Endodermal cell (in vitro differentiated cells): ENCODE measurements around the gene PTPA. TPM values are rescaled to one million over a fixed set of nuclear protein-coding genes. Genes with fewer than 3 reads are reported as not detected.
A peak's percentile ranks its signal among the peaks of the same experiment; 100 is the strongest.

Source experiments
- DNase-seq: peaks from one replicate; pipeline ENCODE4 v3.0.0-alpha.2; 2017
- H3K27ac ChIP-seq: 2 replicates; pipeline ENCODE4 v1.5.1; 2013; ENCODE audit warnings: mild to moderate bottlenecking, low read depth, low read length, moderate library complexity
- H3K27me3 ChIP-seq: 2 replicates; pipeline ENCODE4 v1.6.1; 2013; ENCODE audit warnings: mild to moderate bottlenecking, low read length, moderate library complexity; ENCODE audit not compliant: insufficient read depth, control insufficient read depth, poor library complexity, severe bottlenecking
- H3K36me3 ChIP-seq: 2 replicates; pipeline ENCODE4 v1.7.0; 2013; ENCODE audit warnings: mild to moderate bottlenecking, low read length, moderate library complexity; ENCODE audit not compliant: control insufficient read depth, insufficient read depth
- H3K4me1 ChIP-seq: one replicate; pipeline ENCODE4 v1.7.0; 2013; ENCODE audit warnings: low read length; ENCODE audit not compliant: control insufficient read depth, insufficient read depth
- H3K4me3 ChIP-seq: 2 replicates; pipeline ENCODE4 v1.5.1; 2013; ENCODE audit warnings: mild to moderate bottlenecking, low read length, moderate library complexity
- H3K9ac ChIP-seq: 2 replicates; pipeline ENCODE4 v1.6.1; 2013; ENCODE audit warnings: mild to moderate bottlenecking, low read length, moderate library complexity; ENCODE audit not compliant: poor library complexity, severe bottlenecking; ENCODE audit errors: extremely low read depth
- H3K9me3 ChIP-seq: 2 replicates; pipeline ENCODE4 v1.6.1; 2013; ENCODE audit warnings: mild to moderate bottlenecking, low read length, moderate library complexity; ENCODE audit not compliant: control insufficient read depth
- H3K27ac Mint-ChIP-seq: 2 replicates; pipeline ENCODE4 v1.8.0; 2020; ENCODE audit warnings: mixed read lengths
- H3K27me3 Mint-ChIP-seq: 2 replicates; pipeline ENCODE4 v1.8.0; 2021; ENCODE audit warnings: mild to moderate bottlenecking, mixed read lengths; ENCODE audit not compliant: insufficient read depth
- H3K36me3 Mint-ChIP-seq: 2 replicates; pipeline ENCODE4 v1.8.0; 2020; ENCODE audit warnings: low read depth, mixed read lengths
- H3K4me1 Mint-ChIP-seq: 2 replicates; pipeline ENCODE4 v1.8.0; 2020; ENCODE audit warnings: mixed read lengths
- H3K4me3 Mint-ChIP-seq: 2 replicates; pipeline ENCODE4 v1.8.0; 2020; ENCODE audit warnings: mild to moderate bottlenecking, moderate library complexity, mixed read lengths
- H3K9me3 Mint-ChIP-seq: 2 replicates; pipeline ENCODE4 v1.8.0; 2020; ENCODE audit warnings: mild to moderate bottlenecking, mixed read lengths
- WGBS, 2 experiments: methylation state at CpG; one replicate each; pipeline versions ENCODE4 v1.1.5 to v1.1.7; 2013; ENCODE audit warnings: missing lambda C conversion rate in 2 of 2, mixed read lengths in 1 of 2; ENCODE audit not compliant: insufficient coverage in 1 of 2, insufficient read length in 1 of 2; 5-methylcytosine and 5-hydroxymethylcytosine counted together
- long read RNA-seq, 4 experiments: library from polyadenylated mRNA in 2 of 4; library from RNA in 1 of 4; library from capped mRNA in 1 of 4; stranded (forward) in 3 of 4; unstranded in 1 of 4; transcript quantifications; one replicate each; pipeline ENCODE4 v2.0.0, GENCODE V29; 2020 to 2021; ENCODE audit warnings: inconsistent platforms in 1 of 4
- polyA plus RNA-seq, 2 experiments: library from polyadenylated mRNA; stranded (reverse); fragments of 50-300 nt; gene quantifications; one replicate each; pipeline ENCODE4 v1.2.3, GENCODE V29; 2013
- total RNA-seq, 2 donors: library from RNA; stranded (reverse); fragmentation: NEBNext Ultra II Directional in 1 of 2; extraction: Animal tissue kit (Norgen Biotek cat#: 25700) in 1 of 2; gene quantifications; 2 replicates in 1 of 2; 3 replicates in 1 of 2; pipeline ENCODE4 v1.2.1, GENCODE V29; 2021
- TF ChIP-seq, protein P1 (sequence below): fragments of 200-600 bp; sonication (generic); conservative IDR thresholded peaks from 2 replicates; pipeline ENCODE4 v1.5.0; 2021; ENCODE audit warnings: antibody characterized with exemption, mild to moderate bottlenecking

The PTPA gene
- total RNA-seq: 100 to 1,000 TPM; 134 to 139 TPM
- 105 TPM for polyA plus RNA-seq (2013, experiment 1 of 2)
- 96.3 TPM for polyA plus RNA-seq (2013, experiment 2 of 2)
- long read RNA-seq, experiment 1, transcript PTPA-207 (10 exons, 2,737 nt): major isoform, 13 of 56 reads
- long read RNA-seq, experiment 1, transcript PTPA-210 (3 exons, 1,153 nt): minor isoform, 8 of 56 reads
- long read RNA-seq, experiment 1, partial matches to known transcripts: 28 of 56 reads
- long read RNA-seq, experiment 1, other reads (novel, unspliced or antisense): 7 of 56 reads
- long read RNA-seq, experiment 2, transcript PTPA-201 (11 exons, 2,845 nt): minor isoform, 11 of 203 reads
- long read RNA-seq, experiment 2, transcript PTPA-205 (9 exons, 2,653 nt): minor isoform, 14 of 203 reads
- long read RNA-seq, experiment 2, transcript PTPA-207 (10 exons, 2,737 nt): major isoform, 130 of 203 reads
- long read RNA-seq, experiment 2, transcript PTPA-210 (3 exons, 1,153 nt): minor isoform, 22 of 203 reads
- long read RNA-seq, experiment 2, partial matches to known transcripts: 6 of 203 reads
- long read RNA-seq, experiment 2, other reads (novel, unspliced or antisense): 17 of 203 reads
- long read RNA-seq, experiment 3, transcript PTPA-210 (3 exons, 1,153 nt): minor isoform, 44 of 230 reads
- long read RNA-seq, experiment 3, transcript PTPA-207 (10 exons, 2,737 nt): major isoform, 119 of 230 reads
- long read RNA-seq, experiment 3, transcript PTPA-214 (3 exons, 988 nt): minor isoform, 5 of 230 reads
- long read RNA-seq, experiment 3, transcript PTPA-201 (11 exons, 2,845 nt): minor isoform, 14 of 230 reads
- long read RNA-seq, experiment 3, partial matches to known transcripts: 12 of 230 reads
- long read RNA-seq, experiment 3, other reads (novel, unspliced or antisense): 21 of 230 reads
- long read RNA-seq, experiment 4, transcript PTPA-207 (10 exons, 2,737 nt): minor isoform, 10 of 71 reads
- long read RNA-seq, experiment 4, transcript PTPA-210 (3 exons, 1,153 nt): major isoform, 25 of 71 reads
- long read RNA-seq, experiment 4, partial matches to known transcripts: 4 of 71 reads
- long read RNA-seq, experiment 4, other reads (novel, unspliced or antisense): 29 of 71 reads

DNA sequence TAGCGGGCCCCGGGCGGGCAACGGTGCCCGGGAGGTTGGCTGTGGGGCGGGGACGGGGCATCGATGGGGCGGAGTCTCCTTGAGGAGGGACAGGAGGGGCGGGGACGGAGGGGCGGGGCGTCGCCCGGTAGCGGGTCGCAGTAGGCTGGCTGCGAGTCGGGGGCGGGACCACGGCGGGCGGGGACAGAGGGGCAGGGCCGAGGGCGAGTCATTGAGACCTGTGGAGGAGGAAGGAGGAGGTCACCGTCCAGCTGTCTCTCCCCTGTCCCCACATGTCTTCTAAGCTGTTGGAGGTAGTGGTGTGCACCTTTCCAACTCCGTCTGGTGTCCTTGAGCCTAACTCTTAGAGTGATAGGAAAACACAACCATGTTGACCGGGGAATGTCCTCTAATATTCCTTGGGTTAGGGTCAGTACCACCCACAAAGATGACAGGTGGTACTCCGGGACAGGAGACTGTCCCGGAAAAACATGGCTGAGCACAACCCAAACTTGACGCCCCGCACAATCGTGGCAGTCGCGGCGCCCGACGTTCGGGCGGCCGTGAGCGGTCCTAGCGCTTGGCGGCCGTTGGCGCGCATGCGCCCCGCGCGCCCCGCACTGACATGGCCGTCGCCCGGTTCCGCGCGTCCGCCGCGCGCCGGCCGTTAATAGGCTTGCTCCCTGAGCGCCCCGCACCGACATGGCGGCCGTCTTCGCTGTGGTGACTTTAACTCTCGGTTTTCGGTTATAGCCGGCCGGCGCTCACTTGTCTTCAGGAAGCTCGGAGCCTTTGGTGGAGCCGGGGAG lies at the start of gene PTPA, which contains the start of gene CRAT:
Gene PTPA, plus strand, starts transcription at position 676 of the 788 bp plus-strand sequence. CDS start 186 bp downstream, outside the sequence.
Gene CRAT, minus strand, starts transcription at position 54 of the 788 bp plus-strand sequence. CDS start 284 bp downstream, outside the sequence.
- 0% methylated on average over 23 to 75 of the region's 77 CpGs for WGBS, 2 experiments
- H3K4me3 Mint-ChIP-seq: peak within 1 kb of the TSS; percentile 94
- TF ChIP-seq, protein P1, sequence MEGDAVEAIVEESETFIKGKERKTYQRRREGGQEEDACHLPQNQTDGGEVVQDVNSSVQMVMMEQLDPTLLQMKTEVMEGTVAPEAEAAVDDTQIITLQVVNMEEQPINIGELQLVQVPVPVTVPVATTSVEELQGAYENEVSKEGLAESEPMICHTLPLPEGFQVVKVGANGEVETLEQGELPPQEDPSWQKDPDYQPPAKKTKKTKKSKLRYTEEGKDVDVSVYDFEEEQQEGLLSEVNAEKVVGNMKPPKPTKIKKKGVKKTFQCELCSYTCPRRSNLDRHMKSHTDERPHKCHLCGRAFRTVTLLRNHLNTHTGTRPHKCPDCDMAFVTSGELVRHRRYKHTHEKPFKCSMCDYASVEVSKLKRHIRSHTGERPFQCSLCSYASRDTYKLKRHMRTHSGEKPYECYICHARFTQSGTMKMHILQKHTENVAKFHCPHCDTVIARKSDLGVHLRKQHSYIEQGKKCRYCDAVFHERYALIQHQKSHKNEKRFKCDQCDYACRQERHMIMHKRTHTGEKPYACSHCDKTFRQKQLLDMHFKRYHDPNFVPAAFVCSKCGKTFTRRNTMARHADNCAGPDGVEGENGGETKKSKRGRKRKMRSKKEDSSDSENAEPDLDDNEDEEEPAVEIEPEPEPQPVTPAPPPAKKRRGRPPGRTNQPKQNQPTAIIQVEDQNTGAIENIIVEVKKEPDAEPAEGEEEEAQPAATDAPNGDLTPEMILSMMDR: no peak

DNA sequence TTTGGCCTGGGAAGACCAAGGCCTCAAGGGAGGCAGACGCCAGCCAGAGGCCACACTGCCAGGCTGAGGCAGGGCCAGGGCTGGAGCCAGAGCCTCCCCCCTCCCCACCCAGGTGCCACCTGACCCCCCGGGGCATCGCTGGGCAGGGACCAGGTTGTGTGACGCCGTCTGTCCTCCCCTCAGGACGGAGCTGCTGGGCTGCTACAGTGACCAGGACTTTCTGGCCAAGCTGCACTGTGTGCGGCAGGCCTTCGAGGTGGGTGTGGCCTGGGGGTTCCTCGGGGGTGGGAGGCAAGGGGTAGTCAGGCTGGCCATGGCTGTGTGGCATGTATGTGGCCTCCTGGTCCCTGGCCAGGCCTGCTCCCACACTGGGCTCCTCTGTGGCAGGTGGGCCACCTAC lies 48.2 kb upstream of the PTPA start:
- WGBS, 2 experiments: 90 to 95% methylated on average over 4 to 9 of the region's 9 CpGs
- H3K27ac Mint-ChIP-seq: no peak overlapping the region
- H3K27ac ChIP-seq: no peak overlapping the region

More for the DNA sequence above, at the start of gene PTPA, which contains the start of gene CRAT:
- peak; percentile 99 for DNase-seq
- H3K27me3 Mint-ChIP-seq: peaks cover 24% of the 10 kb centered on the region
- peak within 1 kb of the TSS; percentile 98 for H3K4me3 ChIP-seq
- no peaks in the 10 kb centered on the region for H3K9me3 ChIP-seq
- H3K36me3 Mint-ChIP-seq: peaks cover 3% of the 10 kb centered on the region
- H3K9me3 Mint-ChIP-seq: no peaks in the 10 kb centered on the region
- no peaks in the 10 kb centered on the region for H3K4me1 ChIP-seq
- peaks cover 8% of the 10 kb centered on the region for H3K27me3 ChIP-seq
- peak within 1 kb of the TSS; percentile 98 for H3K27ac Mint-ChIP-seq
- H3K9ac ChIP-seq: peak within 1 kb of the TSS; percentile 78
- peak within 1 kb of the TSS; percentile 94 for H3K27ac ChIP-seq
- no peaks in the 10 kb centered on the region for H3K36me3 ChIP-seq
- H3K4me1 Mint-ChIP-seq: peaks cover 17% of the 10 kb centered on the region

More for the DNA sequence above, 48.2 kb upstream of the PTPA start:
- Mint-ChIP-seq H3K27me3 (no peaks in the 10 kb centered on the region), H3K9me3 (no peaks in the 10 kb centered on the region), H3K4me1 (no peaks in the 10 kb centered on the region), H3K36me3 (peaks cover 40% of the 10 kb centered on the region), H3K4me3 (no peak overlapping the region)
- Histone ChIP-seq H3K27me3 (no peaks in the 10 kb centered on the region), H3K36me3 (peaks cover 43% of the 10 kb centered on the region), H3K4me3 (no peak overlapping the region), H3K9ac (no peak overlapping the region), H3K4me1 (no peaks in the 10 kb centered on the region), H3K9me3 (no peaks in the 10 kb centered on the region)
- peak; percentile 31 for DNase-seq
- TF ChIP-seq, protein P1: no peak
